GM21360 (cell line): Measurements from ENCODE around the gene KCTD1.
A peak's percentile ranks its signal among the peaks of the same experiment; 100 is the strongest.

Experiments used
- ATAC-seq: cut with Tn5 transposase; IDR thresholded peaks from one replicate; pipeline ENCODE4 v1.9.1; 2021; ENCODE audit warnings: mild to moderate bottlenecking, moderate library complexity; ENCODE audit not compliant: unreplicated experiment

The KCTD1 gene

GRCh38 chr18:26487437-26487836 is 60.9 kb downstream of the KCTD1 start:
- ATAC-seq, result peak; percentile 83

GRCh38 chr18:26483633-26484032 is 64.7 kb downstream of the KCTD1 start:
- no peak for ATAC-seq

GRCh38 chr18:26482569-26482968 is 65.8 kb downstream of the KCTD1 start:
- no peak for ATAC-seq

GRCh38 chr18:26480897-26481795 is 67.2 kb downstream of the KCTD1 start:
- no peak for ATAC-seq

GRCh38 chr18:26479681-26480079 is 68.7 kb downstream of the KCTD1 start:
- no peak for ATAC-seq

- ATAC-seq, result no peak
Observed at GRCh38 chr18:26479065-26479680, 69.2 kb downstream of the KCTD1 start.

- ATAC-seq, result no peak
Observed at GRCh38 chr18:26477828-26478466, 70.4 kb downstream of the KCTD1 start.

- no peak for ATAC-seq
Observed at GRCh38 chr18:26476697-26477096, 71.7 kb downstream of the KCTD1 start.

- no peak for ATAC-seq
Observed at GRCh38 chr18:26474542-26474941, 73.8 kb downstream of the KCTD1 start.

GRCh38 chr18:26473672-26474071 is 74.7 kb downstream of the KCTD1 start:
- ATAC-seq, result no peak

GRCh38 chr18:26471826-26472225 is 76.5 kb downstream of the KCTD1 start:
- no peak for ATAC-seq

- no peak for ATAC-seq
Observed at GRCh38 chr18:26471027-26471426, 77.3 kb downstream of the KCTD1 start.

GRCh38 chr18:26470011-26470637 is 78.2 kb downstream of the KCTD1 start:
- ATAC-seq, result peak; percentile 81

GRCh38 chr18:26468931-26469340 is 79.4 kb downstream of the KCTD1 start:
- ATAC-seq, result peak; percentile 65

- ATAC-seq, result no peak
Observed at GRCh38 chr18:26466026-26466425, 82.3 kb downstream of the KCTD1 start.

GRCh38 chr18:26465431-26465830 is 82.9 kb downstream of the KCTD1 start:
- no peak for ATAC-seq

- no peak for ATAC-seq
Observed at GRCh38 chr18:26464128-26465011, 84.0 kb downstream of the KCTD1 start.

- no peak for ATAC-seq
Observed at GRCh38 chr18:26462355-26462754, 86.0 kb downstream of the KCTD1 start.

- ATAC-seq, result no peak
Observed at GRCh38 chr18:26461405-26461804, 86.9 kb downstream of the KCTD1 start.

- peak; percentile 58 for ATAC-seq
Observed at GRCh38 chr18:26460449-26461091, 87.8 kb downstream of the KCTD1 start.
